ENCODE measurements around the gene TECPR2. TPM values are rescaled to one million over a fixed set of nuclear protein-coding genes. Genes with fewer than 3 reads are reported as not detected.

Gene TECPR2
- total RNA-seq, 1 donor from 2014 or later = 14.6 TPM

DNA sequence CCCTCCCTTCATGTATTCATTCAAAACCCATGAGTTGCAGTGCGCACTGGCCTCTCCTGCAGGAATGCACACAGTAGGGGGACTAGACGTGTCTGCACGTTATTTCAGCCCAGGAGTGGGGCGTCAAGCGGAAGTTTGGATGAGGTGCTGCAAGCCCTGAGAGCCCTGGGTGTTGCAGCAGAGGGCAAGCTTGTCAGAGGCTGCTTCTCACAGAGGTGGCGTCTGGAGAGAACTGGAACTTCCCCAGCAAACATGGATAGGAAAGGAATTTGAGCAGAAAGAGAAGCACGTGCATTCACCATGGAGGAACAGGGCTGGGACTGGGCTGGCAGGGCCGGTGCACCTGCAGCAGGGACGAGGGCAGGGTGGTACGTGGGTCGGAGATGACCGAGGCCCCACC is 64.9 kb downstream of the TECPR2 start:
- no peak for DNase-seq

DNA sequence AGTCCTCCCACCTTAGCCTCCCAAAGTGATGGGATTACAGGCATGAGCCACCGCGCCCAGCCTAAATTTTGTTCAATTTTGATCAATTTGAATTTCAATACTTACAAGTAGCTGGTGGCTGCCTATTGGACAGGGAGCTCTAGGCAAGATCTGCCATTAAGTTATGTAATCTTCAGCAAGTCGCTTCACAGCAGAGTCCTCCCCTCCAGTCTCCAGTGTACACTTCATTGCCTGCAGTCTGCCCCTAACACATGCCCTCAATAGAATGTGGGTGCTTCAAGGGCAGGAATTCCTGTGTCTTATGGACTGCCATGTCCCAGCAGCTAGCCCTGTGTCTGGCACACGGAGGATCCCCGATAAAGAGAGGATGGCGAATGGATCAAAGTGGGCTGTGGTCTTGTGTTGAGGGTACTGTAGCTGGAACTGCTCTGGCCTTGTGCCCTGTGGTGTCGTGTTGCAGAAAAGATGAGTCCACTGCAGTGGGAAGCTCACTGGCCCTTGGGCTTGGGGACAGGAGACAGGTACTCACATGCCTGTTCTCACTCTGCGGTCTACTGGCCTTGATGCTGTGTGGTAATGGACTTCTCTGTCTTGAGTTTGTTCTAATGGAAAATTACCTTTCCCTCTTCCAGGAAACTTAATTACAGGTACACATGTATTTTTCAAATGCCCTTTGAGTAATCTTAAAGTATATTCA is 67.6 kb downstream of the TECPR2 start:
- DNase-seq = no peak

DNA sequence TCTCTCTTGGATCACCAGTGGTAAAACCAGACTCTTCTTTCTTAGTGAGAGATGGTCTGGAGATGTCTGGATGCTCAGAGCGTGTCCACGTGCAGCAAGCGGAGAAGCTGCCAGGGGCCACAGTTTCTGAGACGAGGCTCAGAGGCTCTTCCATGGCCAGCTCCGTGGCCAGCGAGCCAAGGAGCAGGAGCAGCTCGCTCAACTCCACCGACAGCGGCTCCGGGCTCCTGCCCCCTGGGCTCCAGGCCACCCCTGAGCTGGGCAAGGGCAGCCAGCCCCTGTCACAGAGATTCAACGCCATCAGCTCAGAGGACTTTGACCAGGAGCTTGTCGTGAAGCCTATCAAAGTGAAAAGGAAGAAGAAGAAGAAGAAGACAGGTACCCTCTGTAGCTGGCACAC is 69.0 kb downstream of the TECPR2 start:
- DNase-seq = no peak

DNA sequence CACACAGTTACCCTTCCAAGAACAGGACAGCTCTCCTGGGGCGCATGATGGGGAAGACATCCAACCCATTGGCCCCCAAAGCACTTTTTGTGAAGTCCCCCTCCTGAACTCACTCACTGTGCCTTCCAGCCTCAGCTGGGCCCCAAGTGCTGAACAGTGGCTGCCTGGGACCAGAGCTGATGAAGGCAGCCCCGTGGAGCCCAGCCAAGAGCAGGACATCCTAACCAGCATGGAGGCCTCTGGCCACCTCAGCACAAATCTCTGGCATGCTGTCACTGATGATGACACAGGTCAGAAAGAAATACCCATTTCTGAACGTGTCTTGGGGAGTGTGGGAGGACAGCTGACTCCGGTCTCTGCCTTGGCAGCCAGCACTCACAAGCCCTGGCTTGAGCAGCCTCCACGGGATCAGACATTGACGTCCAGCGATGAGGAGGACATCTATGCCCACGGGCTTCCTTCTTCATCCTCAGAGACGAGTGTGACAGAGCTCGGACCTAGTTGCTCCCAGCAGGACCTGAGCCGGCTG is 72.0 kb downstream of the TECPR2 start:
- DNase-seq = no peak

DNA sequence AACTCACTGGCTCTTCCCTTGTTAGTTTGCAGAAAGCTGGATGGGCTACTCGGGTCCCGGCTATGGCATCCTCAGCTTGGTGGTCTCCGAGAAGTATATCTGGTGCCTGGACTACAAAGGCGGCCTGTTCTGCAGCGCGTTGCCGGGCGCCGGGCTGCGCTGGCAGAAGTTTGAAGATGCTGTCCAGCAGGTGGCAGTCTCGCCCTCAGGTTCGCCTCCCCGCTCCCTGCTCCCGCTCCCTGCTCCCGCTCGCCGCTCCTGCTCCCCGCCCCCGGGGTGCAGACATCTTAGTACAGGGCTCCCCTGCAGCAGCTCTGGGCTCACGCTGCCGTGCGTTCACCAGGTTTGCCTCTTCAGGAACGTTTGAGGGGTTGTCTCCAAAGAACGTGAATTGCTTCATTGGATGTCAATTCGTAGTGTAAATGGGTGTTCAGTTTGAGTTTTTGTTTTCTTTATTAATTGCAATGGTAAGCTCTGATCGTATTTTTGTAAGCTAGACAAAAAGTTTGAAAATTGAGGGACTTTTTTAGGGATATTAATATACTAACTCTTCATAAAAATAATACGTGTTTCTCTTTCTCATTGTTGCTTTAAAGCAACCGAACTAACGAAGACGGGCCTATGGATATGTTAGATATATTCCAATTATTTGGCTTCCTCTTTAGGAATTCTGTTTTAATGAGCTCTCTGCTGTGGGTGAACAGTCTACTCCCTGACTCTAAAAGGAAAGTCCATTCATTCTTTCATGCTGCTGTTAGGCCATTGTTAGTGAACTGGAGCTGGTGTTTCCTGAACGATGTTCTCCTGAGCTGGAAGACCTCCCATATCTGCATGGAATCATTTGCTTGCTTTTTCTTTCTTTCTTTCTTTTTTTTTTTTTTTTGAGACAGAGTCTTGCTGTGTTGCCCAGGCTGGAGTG is 75.5 kb downstream of the TECPR2 start:
- DNase-seq = peak; percentile 92

DNA sequence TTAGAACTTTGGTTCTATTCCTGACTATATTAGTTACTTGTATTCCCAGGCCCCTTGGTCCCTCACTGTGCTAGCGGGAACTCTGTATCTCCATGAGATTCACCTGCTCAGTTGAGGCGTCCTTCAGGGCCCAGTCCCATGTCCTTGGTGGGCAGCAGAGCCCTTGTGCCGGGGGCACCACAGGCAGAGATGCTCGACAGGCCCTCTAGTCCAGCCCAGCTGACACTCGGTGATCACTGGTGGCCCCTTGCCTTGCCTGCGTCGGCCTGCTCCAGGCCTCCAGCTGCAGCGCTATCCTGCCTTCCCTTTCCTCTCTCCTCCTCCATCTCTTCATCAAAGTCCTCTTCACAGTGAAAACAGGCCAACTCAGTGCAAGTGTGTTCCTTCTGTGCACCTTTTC is 76.8 kb downstream of the TECPR2 start:
- DNase-seq = no peak

DNA sequence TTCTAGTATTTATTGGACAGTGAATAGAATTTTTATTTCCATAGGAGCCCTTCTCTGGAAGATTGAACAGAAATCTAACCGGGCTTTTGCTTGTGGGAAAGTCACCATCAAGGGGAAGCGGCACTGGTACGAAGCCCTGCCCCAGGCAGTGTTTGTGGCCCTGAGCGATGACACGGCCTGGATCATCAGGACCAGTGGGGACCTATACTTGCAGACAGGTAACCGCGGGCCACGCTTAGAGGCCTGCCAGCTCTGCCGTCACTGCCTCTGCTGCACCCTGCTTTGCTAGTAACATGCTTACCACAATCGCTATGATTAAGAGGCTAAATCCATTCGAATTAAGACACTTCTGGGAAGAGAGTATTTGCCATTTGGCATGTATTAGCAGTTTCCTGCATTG is 77.7 kb downstream of the TECPR2 start:
- no peak for DNase-seq

DNA sequence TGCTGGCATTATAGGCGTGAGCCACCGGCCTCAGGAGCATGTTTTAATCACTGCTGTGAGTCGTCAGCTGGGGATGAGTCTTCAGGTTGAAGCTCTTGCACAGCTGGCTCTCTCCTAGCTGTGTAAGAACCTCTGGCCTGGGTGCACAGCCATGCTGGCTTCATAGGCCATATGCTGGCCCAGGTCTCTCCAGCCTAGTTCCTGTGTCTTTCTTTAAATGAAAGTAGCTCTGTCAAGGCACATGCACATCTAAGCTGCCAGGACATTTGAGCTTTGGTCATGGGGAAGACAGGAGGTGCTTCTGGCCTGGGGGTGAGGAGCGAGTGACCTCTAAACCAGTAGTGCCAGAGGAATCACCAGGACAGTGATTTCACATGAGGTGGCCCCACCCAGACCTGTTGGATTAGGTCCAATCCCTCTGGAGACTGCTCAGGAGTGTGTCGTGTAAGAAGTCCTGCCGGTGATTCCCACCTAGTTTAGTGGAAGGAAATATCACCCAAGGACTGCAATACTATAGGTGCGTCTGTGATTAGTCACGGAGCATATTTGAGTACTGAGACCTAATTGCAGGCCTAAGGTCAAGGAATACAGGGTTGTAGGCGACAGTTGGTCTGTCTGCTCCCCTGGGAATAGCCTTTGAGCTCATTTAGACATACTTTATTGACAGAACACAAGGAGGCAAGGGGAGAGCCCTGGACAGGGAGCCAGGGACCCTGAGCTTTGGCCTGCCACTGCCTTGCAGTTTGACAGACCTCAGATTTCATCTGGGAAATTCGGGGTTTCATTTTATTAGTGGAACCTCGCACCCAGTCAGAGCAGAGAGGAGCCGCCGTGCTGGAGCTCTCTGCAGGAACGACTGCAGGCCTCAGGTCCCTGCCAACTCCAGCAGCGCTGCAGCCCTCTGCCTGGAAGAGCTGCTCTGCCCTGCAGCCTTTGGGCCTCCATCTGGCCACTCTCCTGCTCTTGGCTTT is 79.8 kb downstream of the TECPR2 start:
- no peak for DNase-seq

DNA sequence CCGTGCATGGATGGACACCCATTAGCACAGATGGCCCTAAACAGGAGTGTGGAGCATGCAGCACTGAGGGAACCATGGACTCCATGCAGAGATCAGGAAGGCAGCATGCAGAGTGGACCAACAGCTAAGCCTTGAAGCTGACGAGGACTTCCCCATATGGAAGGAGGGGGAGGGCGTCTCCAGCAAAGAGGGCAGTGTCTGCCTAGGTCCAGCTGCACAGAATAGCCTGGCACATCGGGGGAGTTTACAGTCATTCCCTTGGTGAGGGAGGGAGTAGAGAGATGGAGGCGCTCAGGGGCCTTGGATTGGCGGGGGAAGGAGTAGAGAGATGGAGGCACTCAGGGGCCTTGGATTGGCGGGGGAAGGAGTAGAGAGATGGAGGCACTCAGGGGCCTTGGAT is 82.3 kb downstream of the TECPR2 start:
- DNase-seq = no peak

DNA sequence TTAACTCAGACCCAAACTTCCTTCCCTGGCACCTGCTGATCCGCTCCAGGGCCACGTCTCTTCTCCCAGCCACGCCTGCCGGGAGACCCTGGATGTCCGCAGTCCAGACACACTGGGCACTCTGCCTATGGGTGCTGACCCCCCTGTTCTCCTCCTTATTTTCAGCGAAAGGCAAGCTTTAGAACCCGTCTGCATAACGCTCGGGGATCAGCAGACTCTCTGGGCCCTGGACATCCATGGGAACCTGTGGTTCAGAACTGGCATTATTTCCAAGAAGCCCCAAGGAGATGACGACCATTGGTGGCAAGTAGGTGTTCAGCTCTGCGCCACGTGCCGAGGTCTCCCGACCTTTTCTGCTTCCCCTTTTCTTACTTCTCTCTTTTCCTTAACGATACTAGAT is 82.9 kb downstream of the TECPR2 start:
- DNase-seq = no peak

DNA sequence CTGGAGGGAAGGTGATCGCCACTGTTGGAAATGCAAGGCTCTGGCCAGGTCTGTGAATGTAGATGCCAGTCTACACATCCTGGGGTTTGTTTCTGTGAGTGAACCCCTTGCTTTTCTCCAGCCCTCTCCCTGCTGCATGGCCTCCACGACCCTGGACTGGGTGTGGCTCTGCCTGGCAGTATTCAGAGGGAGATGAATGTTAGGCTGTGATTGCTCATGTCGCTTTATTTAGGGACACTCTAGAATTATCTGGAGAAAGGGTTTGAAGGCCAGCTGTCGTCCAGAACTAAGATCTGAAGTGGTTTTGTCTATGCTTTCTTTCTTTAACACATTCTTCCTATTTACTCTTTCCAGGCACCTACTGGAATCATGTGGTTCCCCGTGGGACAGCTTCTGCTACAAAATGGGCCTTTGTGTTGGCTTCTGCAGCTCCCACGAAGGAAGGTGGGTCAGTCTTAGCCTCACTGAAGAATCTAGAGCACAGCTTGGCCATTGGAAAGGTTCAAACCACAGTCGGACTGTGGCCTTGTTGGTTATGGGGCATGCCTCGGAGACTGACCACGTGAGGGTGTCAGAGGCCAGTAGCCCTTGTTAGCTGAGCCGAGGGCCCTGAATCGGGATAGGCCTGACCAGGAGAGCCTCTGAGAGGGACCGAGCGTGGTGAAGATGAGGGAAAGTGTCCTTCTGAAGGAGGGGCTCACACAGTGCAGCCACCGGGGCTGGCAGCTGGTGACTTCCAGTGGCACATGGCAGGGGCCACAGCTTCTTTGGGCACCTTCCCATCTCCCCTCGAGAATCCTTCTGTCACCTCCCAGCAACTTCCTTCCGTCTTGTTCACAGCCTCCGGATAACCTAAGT is 87.7 kb downstream of the TECPR2 start:
- no peak for DNase-seq

DNA sequence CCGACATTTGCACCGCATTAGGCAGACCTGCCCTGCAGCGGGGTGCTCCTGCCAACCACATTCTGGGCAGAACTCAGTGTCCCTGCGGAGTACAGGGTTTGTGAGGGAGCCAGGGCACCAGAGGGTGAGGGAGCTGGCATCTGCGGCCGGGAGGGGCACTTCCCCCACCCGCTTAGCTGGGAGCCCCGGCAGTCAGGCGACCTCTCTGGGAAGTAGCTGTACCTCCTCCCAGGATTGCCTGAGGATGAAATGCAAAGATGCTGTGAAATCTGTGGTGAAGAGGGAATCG is 88.3 kb downstream of the TECPR2 start:
- no peak for DNase-seq

DNA sequence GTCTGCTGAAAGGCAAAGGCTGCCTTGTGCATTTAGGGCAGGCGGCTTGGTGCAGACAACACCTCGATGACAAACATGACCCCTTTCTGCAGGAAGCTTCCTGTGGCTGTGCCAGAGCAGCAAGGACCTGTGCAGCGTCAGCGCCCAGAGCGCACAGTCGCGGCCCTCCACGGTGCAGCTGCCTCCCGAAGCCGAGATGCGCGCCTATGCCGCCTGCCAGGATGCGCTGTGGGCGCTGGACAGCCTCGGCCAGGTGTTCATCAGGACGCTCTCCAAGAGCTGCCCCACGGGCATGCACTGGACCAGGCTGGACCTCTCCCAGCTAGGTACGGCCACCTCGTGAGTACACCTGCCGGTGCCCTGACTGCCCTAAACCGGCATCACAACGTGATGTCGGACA is 89.6 kb downstream of the TECPR2 start:
- no peak for DNase-seq

DNA sequence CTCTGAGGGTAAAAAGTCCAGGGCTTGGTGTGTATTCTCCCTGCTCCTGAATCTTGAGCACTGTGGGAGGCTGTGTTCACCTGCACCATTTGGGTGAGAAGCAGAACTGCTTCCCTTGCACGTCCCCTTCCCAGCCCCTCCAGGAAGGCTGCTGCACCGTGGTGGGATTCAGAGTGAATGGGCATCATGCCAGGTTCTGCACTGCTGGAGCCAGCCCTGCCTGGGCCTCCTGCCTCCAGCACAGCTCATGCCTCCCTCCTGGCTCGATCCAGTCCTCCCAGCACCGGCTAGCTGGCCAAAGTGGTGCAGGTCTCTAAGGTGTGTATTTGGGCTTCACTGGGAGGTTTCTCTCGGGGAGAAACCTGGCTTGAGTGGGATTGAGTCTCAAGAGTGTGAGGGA is 92.0 kb downstream of the TECPR2 start:
- no peak for DNase-seq

DNA sequence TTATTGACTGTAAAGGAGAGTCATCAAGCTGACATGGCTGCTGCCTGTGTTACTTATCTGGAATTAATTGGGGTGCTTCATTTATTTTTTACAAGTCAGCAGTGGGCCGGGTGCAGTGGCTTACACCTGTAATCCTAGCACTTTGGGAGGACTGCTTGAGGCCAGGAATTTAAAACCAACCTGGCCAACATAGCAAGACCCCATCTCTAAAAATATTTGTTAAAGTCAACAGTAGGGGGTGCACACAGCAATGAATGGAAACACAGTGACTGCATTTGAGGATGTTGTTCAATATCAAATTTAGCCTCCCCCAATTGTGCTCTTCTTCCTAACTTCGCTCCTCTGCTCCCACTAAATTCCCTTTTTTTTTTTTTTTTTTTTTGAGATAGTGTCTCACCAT is 94.8 kb downstream of the TECPR2 start:
- no peak for DNase-seq

DNA sequence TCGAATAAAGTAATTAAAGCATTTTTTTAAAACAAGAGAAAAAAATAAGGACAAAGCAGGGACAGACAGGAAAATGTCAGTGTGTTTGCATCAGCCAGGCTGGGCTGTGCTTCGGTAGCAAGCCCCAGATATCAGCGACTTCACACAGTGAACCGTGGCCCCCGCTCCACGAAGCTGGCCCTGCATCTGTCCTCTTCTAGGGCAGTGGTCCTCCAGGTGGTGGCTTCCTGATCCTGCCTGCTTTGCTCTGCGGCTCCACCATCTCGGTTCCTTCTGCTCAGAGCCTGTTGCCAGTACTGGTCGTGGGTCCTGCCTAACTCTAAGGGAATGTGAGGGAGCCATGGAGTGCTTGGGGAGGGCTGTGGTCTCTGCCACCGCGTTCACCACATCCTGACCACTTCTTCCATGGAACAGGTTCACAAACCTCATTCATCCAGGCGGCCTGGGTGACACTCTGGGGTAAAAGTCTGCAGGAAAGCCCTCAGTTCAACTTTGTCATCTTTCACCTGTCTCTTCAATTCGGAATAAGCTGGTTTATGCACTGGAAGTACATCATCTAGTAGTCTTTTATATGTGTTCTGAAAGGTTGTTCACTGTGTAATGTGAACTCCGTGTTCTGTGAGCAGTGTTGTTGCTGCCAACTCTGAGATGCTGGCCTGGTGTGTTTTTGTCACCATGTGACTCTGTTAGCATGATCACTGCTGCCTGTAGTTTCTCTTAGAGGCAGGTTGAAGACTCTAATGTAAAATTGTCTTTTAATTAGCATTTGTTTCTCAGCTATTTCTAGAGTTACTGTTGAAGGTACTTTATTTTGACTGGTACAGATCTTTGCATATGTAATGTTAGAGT is 99.0 kb downstream of the TECPR2 start:
- no peak for DNase-seq

DNA sequence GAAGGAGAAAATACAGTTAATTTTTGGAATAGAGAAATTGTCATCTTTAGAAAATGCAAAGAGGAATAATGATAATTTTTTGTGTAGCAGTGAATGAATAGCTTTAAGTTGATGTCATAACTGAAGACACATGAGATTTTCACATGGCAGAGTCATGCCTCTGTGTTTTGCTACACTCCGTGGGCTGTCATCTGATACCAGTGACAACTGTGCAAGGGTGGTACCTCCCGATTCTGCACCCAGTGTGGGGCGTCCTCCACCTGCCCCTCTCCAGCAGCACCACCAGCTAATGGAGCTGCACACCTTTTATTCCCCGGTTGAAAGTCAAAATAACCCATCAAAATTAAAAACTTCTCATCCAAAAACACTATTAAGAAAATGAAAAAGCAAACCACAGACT is 99.7 kb downstream of the TECPR2 start:
- DNase-seq = no peak

DNA sequence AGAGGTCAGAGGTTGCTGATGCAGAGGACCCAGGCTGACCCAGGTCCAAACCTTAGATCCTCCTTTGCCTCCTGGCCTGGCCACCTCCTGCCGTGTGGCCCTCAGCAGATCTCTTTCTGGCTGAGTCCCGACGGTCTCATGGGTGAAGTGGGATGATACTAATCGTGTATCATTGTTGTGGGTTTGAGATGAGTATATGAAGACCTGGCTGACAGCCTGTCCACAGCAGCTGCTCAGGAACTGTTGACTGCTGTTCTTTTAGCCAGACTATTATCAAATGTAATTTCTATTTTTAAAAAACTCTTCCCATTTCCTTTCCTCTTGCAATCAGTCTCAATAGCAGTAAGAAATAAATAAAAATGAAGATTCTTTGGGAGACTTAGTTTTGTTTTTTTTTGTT is 101.3 kb downstream of the TECPR2 start:
- DNase-seq = no peak

DNA sequence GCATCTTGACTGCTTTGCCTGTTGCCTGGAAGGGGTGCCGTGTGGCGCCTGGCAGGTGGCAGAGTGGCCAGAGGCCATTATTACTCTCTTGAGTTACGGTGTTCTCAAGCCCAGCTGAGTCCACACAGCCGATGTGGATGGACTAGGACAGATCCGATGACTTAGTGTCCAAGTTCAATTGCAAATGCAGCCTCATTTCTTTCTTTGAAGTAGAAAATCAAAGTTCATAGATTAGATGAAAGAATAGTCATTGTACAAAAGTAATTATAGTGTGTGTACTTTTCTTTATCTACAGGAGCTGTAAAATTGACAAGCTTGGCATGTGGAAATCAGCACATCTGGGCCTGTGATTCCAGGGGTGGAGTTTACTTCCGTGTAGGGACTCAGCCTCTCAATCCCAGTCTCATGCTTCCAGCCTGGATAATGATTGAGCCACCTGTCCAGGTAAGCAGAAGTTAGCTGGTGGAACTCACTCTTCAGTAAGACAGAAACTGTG is 102.2 kb downstream of the TECPR2 start:
- DNase-seq = no peak

DNA sequence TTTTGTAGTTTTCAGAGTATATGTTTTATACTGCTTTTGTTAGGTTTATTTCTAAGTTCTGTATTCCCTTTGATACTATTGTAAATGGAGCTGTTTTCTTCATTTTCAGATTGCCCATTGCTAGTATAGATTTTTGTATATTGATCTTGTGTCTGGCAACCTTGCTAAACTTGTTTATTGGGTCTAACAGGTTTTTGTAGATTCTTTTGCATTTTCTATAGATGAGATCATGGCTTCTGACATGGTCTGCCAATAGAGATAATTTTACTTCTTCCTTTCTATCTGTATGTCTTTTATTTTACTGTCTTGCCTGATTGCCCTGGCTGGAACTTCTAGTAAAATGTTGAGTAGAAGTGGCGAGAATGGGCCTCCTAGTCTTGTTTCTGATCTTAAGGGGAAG is 106.5 kb downstream of the TECPR2 start:
- no peak for DNase-seq

All from dermis blood vessel endothelial cell (primary cell).